ENCODE results near the gene CSAD. TPM values are rescaled to one million over a fixed set of nuclear protein-coding genes. Genes with fewer than 3 reads are reported as not detected.

CSAD gene
- total RNA-seq, 6 donors from 2014 or later = 19.8 to 164 (median 28.6) TPM

DNA sequence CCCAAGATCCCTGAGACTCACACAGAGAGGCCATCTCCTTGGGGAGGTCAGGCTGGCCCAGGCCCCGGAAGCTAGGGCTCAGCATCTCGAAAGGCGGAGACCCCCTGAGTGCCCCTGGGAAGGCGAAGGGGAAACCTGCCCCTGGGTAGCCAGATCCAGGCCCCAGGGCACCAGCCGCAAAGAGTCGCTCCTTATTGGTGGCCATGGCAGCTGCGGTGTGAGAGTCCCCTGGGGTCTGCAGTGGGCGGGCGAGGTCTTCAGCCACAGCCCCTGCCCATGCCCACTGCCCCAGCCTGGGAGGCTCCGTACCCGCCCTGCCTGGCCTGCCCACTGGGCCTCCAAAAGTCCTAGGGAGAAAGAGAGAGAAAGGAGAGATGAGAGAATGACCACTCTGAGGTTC lies 46.6 kb upstream of the CSAD start:
- H3K4me3 ChIP-seq = no peak overlapping the region
- DNase-seq = peak in 1 of 2 donors; percentile 60
- H3K36me3 ChIP-seq = peaks cover 0 to 6% (median 0%) of the 10 kb centered on the region in 4 donors
- no peak overlapping the region for H3K27ac ChIP-seq
- TF ChIP-seq POLR2AphosphoS5 (IDR thresholded peaks at IDR 0.05) = no peak
- TF ChIP-seq, protein P1, sequence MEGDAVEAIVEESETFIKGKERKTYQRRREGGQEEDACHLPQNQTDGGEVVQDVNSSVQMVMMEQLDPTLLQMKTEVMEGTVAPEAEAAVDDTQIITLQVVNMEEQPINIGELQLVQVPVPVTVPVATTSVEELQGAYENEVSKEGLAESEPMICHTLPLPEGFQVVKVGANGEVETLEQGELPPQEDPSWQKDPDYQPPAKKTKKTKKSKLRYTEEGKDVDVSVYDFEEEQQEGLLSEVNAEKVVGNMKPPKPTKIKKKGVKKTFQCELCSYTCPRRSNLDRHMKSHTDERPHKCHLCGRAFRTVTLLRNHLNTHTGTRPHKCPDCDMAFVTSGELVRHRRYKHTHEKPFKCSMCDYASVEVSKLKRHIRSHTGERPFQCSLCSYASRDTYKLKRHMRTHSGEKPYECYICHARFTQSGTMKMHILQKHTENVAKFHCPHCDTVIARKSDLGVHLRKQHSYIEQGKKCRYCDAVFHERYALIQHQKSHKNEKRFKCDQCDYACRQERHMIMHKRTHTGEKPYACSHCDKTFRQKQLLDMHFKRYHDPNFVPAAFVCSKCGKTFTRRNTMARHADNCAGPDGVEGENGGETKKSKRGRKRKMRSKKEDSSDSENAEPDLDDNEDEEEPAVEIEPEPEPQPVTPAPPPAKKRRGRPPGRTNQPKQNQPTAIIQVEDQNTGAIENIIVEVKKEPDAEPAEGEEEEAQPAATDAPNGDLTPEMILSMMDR (IDR thresholded peaks at IDR 0.05) = no peak
- H3K4me1 ChIP-seq = peaks cover 46 to 63% (median 57%) of the 10 kb centered on the region in 4 donors
- H3K9me3 ChIP-seq = no peaks in the 10 kb centered on the region
- ATAC-seq (ENCODE audit: low FRiP score in 2 of 2) = no peak
- no peaks in the 10 kb centered on the region for H3K27me3 ChIP-seq
- 92 to 94% methylated on average over 8 to 11 of the region's 11 CpGs for WGBS, 2 donors

DNA sequence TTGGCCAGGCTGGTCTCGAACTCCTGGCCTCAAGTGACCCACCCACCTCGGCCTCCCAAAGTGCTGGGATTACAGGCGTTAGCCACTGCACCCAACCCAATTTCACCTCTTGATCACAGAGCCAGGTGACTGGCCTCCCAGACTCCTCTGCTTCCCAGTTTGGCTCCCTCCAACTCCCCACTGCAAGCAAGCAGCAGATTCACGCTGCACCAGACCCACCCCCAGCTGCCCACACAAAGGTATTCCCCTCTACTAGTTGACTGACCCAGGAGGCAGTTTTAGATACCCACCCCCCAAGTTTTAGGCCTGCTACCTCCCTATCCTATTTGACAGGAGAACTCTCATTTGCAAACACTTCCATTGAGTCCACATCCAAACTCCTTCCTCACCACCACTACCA lies 46.1 kb upstream of the CSAD start:
- 91 to 100% methylated on average over 4 of the region's 4 CpGs for WGBS, 2 donors
- Histone ChIP-seq H3K4me3 (no peak overlapping the region), H3K9me3 (no peaks in the 10 kb centered on the region), H3K27ac (no peak overlapping the region), H3K36me3 (peaks cover 0 to 6% (median 0%) of the 10 kb centered on the region in 4 donors), H3K27me3 (no peaks in the 10 kb centered on the region), H3K4me1 (peaks cover 51 to 66% (median 59%) of the 10 kb centered on the region in 4 donors)
- no peak for DNase-seq
- TF ChIP-seq, protein P1 (IDR thresholded peaks at IDR 0.05) = no peak
- no peak for TF ChIP-seq EP300 (IDR thresholded peaks at IDR 0.05)
- no peak for TF ChIP-seq POLR2A (IDR thresholded peaks at IDR 0.05)
- TF ChIP-seq POLR2AphosphoS5 (IDR thresholded peaks at IDR 0.05) = no peak
- no peak for ATAC-seq (ENCODE audit: low FRiP score in 2 of 2)

DNA sequence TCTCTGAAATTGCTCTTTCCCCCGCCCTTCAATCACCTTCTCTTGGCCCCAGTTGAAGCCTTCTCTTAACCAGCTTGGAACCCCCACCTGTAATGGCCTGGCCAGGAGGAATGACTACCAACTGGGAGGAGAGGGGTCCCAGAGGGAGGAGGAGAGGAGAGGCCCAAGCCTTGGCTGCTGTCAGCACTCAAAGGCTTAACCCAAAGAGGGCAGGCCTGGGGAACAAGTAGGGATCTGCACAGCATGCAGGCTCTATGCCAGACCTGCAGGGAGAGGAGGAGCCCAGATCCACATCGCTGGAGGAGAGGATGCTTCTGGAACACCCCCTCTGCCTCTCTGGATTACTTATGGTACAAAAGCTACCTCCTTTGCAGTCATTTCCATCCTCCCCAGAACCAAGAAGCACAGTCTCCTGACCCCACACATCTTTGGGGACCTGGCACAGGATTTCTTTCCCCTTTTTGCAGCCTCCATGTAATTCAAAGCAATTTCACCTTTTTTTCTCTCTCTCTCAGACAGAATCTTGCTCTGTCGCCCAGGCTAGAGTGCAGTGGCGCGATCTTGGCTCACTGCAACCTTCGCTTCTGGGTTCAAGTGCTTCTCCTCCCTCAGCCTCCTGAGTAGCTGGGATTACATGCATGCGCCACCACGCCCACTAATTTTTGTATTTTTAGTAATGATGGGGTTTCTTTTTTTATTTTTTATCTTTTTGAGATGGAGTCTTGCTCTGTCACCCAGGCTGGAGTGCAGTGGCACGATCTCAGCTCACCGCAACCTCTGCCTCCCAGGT lies 45.1 kb upstream of the CSAD start:
- Histone ChIP-seq H3K4me1 (peaks cover 44 to 64% (median 50%) of the 10 kb centered on the region in 4 donors), H3K9me3 (no peaks in the 10 kb centered on the region), H3K27me3 (no peaks in the 10 kb centered on the region), H3K4me3 (no peak overlapping the region), H3K36me3 (peaks cover 0 to 6% (median 0%) of the 10 kb centered on the region in 4 donors), H3K27ac (peak overlapping the region in 2 of 4 donors; percentile 98 to 100)
- DNase-seq (no peak), ATAC-seq (ENCODE audit: low FRiP score in 2 of 2) (no peak)
- WGBS, 2 donors = 81 to 83% methylated on average over 10 of the region's 10 CpGs
- TF ChIP-seq, protein P1 (IDR thresholded peaks at IDR 0.05) = no peak
- TF ChIP-seq POLR2AphosphoS5 (IDR thresholded peaks at IDR 0.05) (no peak), POLR2A (IDR thresholded peaks at IDR 0.05) (no peak), EP300 (IDR thresholded peaks at IDR 0.05) (no peak)

DNA sequence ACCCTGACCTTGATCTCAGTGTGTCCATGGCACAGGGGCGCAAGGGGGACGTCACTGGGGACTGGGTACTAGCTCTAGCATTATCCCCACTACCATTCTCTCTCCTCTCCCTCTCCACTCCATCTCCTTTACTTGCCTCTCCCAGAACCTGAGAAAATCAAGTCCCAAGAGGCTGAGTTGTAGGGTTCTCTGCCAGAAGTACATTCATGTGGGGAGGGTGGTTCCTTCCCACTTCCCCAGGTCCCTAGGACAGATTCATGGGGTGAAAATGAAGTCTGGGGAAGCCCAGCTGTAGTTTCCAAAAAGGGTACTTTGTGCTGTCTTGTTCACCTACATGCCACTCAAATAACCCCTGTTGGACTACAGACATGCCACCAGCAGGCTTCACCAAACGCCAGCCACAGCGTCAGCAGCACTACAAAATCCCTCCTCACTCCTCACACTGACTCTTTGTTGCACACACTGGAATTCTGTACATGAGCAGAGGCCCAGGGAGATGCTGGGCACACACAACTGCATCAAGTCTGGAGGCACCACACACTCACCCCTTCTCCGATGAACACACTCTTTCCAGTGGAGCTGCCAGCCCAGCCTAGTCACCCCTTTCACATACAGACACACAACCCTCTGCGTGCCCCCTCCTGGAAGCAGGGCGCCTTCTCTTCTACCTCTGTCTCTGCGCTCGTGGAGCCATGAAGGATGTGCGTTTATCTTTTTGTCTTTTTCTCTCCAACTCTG lies 44.3 kb upstream of the CSAD start:
- 80 to 82% methylated on average over 10 of the region's 10 CpGs for WGBS, 2 donors
- H3K27ac ChIP-seq = peak overlapping the region; percentile 11 to 100 (median 99)
- DNase-seq = no peak

More for the DNA sequence above, 44.3 kb upstream of the CSAD start:
- Histone ChIP-seq H3K36me3 (peaks cover 0 to 6% (median 0%) of the 10 kb centered on the region in 4 donors), H3K9me3 (no peaks in the 10 kb centered on the region), H3K4me3 (no peak overlapping the region), H3K27me3 (no peaks in the 10 kb centered on the region), H3K4me1 (peaks cover 41 to 64% (median 44%) of the 10 kb centered on the region in 4 donors)
- TF ChIP-seq POLR2AphosphoS5 (IDR thresholded peaks at IDR 0.05) (no peak), EP300 (IDR thresholded peaks at IDR 0.05) (no peak), POLR2A (IDR thresholded peaks at IDR 0.05) (no peak)
- TF ChIP-seq, protein P1 (IDR thresholded peaks at IDR 0.05) = no peak
- ATAC-seq (ENCODE audit: low FRiP score in 2 of 2) = no peak
